ENCODE measurements around the gene SERTAD4.

DNA sequence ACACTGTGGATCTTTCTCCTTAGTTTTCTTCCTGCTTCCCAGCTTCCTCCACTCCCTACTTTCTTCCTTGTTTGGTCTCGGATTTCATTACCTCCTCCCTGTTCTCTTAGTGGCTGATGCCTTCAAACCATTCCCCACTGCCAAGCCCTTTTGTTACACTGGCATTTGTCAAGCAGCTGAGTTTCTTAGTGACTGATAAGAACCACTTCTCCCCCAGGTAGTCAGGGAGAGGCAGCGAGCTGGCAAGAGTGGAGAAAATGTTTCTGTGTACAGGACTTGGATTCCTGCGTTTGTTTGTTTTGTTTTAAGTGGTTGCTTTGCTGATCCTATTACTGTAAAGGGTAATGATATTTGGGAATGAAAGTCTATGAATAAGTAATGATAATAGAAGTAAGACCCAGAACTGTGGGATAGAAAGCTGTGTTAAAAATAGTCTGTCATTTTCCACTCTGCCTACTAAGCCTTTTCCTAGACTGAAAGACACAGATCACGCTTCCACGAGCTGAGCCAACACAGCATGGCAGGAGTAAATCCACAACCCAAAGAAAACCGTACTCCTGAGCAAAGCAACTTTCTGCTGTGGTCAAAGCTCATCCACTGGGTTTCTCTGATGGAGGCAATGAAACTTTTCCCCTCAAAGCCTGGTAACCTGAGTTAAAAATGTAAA, 10.1 kb upstream of the SERTAD4 start:
- TF ChIP-seq CTCF (IDR thresholded peaks at IDR 0.05) (no peak), POLR2A (IDR thresholded peaks at IDR 0.05) (no peak)
